GM19023 (cell line): Measurements from ENCODE around the gene DCAF5.
"Not testable (repeated sequence)": the region's sequence is repeated elsewhere in the genome, so short reads cannot be mapped to it uniquely, and the experiment has no call there.

Experiments used
- ATAC-seq: cut with Tn5 transposase; IDR thresholded peaks from one replicate; pipeline ENCODE4 v1.9.1; 2021; ENCODE audit warnings: mild to moderate bottlenecking, moderate library complexity; ENCODE audit not compliant: unreplicated experiment

The DCAF5 gene

GRCh38 chr14:69076341-69076740 is 76.6 kb downstream of the DCAF5 start:
- ATAC-seq: no peak

- no peak for ATAC-seq
Measured at GRCh38 chr14:69073915-69074314, 79.0 kb downstream of the DCAF5 start.

GRCh38 chr14:69073429-69073828 is 79.5 kb downstream of the DCAF5 start:
- no peak for ATAC-seq

- no peak for ATAC-seq
Measured at GRCh38 chr14:69072584-69072983, 80.3 kb downstream of the DCAF5 start.

GRCh38 chr14:69068744-69069421 is 84.0 kb downstream of the DCAF5 start:
- no peak for ATAC-seq

GRCh38 chr14:69066396-69067171 is 86.3 kb downstream of the DCAF5 start:
- ATAC-seq: no peak

GRCh38 chr14:69065934-69066333 is 87.0 kb downstream of the DCAF5 start:
- not testable (repeated sequence) for ATAC-seq

- ATAC-seq: no peak
Measured at GRCh38 chr14:69064596-69064995, 88.3 kb downstream of the DCAF5 start.

- no peak for ATAC-seq
Measured at GRCh38 chr14:69059658-69060623, 93.0 kb downstream of the DCAF5 start.

- no peak for ATAC-seq
Measured at GRCh38 chr14:69055999-69056788, 96.7 kb downstream of the DCAF5 start.

- no peak for ATAC-seq
Measured at GRCh38 chr14:69055125-69055524, 97.8 kb downstream of the DCAF5 start.

GRCh38 chr14:69054030-69054429 is 98.9 kb downstream of the DCAF5 start:
- ATAC-seq: no peak

GRCh38 chr14:69052181-69052601 is 100.7 kb downstream of the DCAF5 start:
- no peak for ATAC-seq

GRCh38 chr14:69050240-69051184 is 102.4 kb downstream of the DCAF5 start:
- ATAC-seq: no peak

GRCh38 chr14:69049675-69050074 is 103.2 kb downstream of the DCAF5 start:
- ATAC-seq: no peak

- ATAC-seq: no peak
Measured at GRCh38 chr14:69048456-69048855, 104.5 kb downstream of the DCAF5 start.

- ATAC-seq: no peak
Measured at GRCh38 chr14:69047255-69047654, 105.7 kb downstream of the DCAF5 start.

GRCh38 chr14:69046476-69046860 is 106.5 kb downstream of the DCAF5 start:
- ATAC-seq: no peak

GRCh38 chr14:69045857-69046475 is 107.0 kb downstream of the DCAF5 start:
- ATAC-seq: no peak
